K562 (cell line): ENCODE data around the gene NANS. TPM values are rescaled to one million over a fixed set of nuclear protein-coding genes. Genes with fewer than 3 reads are reported as not detected.

ENCODE experiments used
- ARNT ChIP-seq, 2 experiments: fragments of 450-650 bp; IDR thresholded peaks; 2 replicates each; pipeline ENCODE4 v1.6.1; 2016; ENCODE audit warnings: mild to moderate bottlenecking in 1 of 2
- ATF1 ChIP-seq, 2 experiments: fragments of 450-650 bp in 1 of 2; IDR thresholded peaks; 2 replicates each; pipeline ENCODE4 v1.6.1; 2016; ENCODE audit warnings: missing compliant biosample characterization in 1 of 2, missing genetic modification characterization in 1 of 2
- NR3C1 ChIP-seq: sonication (generic); formaldehyde crosslinking; IDR thresholded peaks from 2 replicates; pipeline ENCODE4 v1.8.1; 2022; ENCODE audit warnings: missing genetic modification reagents
- POLR2AphosphoS5 ChIP-seq: IDR thresholded peaks from 2 replicates; pipeline ENCODE4 v1.6.1; 2011; ENCODE audit warnings: mild to moderate bottlenecking, low read depth, low read length, moderate library complexity; ENCODE audit not compliant: control insufficient read depth, insufficient read depth
- RUNX1 ChIP-seq: sonication (generic); IDR thresholded peaks from 2 replicates; pipeline ENCODE4 v1.6.1; 2016; ENCODE audit warnings: antibody characterized with exemption, low read depth
- SOX6 ChIP-seq: fragments of 450-650 bp; IDR thresholded peaks from 2 replicates; pipeline ENCODE4 v1.6.1; 2014; ENCODE audit warnings: mild to moderate bottlenecking
- SUPT5H ChIP-seq: fragments of 450-650 bp; IDR thresholded peaks from 2 replicates; pipeline ENCODE4 v1.6.1; 2016
- TBP ChIP-seq: optimal IDR thresholded peaks from 2 replicates; pipeline ENCODE3; 2011; ENCODE audit warnings: low read depth, low read length, improper control_type of control experiment
- polyA plus RNA-seq, 8 experiments: library from polyadenylated mRNA; depleted of rRNA in 4 of 8; stranded (reverse) in 5 of 8; unstranded in 3 of 8; fragments of >200 nt; fragmentation: Nextera tagmentation in 2 of 8; fragmentation: Illumina TruSeq in 1 of 8; extraction: Ambion mirVana in 2 of 8; extraction: Trizol in 1 of 8; gene quantifications; 2 replicates each; pipeline versions ENCODE4 v1.2.1 to v1.2.3, GENCODE V29; 2011 to 2014; ENCODE audit warnings: inconsistent platforms in 1 of 8, missing spikeins in 1 of 8
- total RNA-seq, 7 experiments: library from RNA; depleted of rRNA in 6 of 7; stranded (reverse); fragments of >200 nt in 6 of 7; fragmentation: Illumina TruSeq in 2 of 7; extraction: Trizol in 2 of 7; gene quantifications; 2 replicates each; pipeline versions ENCODE4 v1.2.1 to v1.2.3, GENCODE V29; 2011 to 2021; ENCODE audit warnings: low replicate concordance in 1 of 7
- TF ChIP-seq, protein P1 (sequence below), 2 experiments: fragments of 450-650 bp; conservative IDR thresholded peaks; 2 replicates each; pipeline ENCODE4 v1.6.1; 2017; ENCODE audit warnings: mild to moderate bottlenecking in 2 of 2, moderate library complexity in 2 of 2
- TF ChIP-seq, protein P2 (sequence below), 3 experiments: fragments of 200-800 bp in 1 of 3; fragments of 250-450 bp in 1 of 3; fragments of 450-650 bp in 1 of 3; sonication (Bioruptor Pico) in 1 of 3; sonication (Bioruptor generic) in 1 of 3; formaldehyde crosslinking in 1 of 3; IDR thresholded peaks; 2 replicates each; pipeline versions ENCODE4 v1.6.1 to v1.8.0; 2016 to 2022; ENCODE audit warnings: mild to moderate bottlenecking in 2 of 3, missing genetic modification characterization in 2 of 3, missing compliant biosample characterization in 1 of 3, moderate library complexity in 1 of 3
- TF ChIP-seq, protein P3 (sequence below): fragments of 450-650 bp; IDR thresholded peaks from 2 replicates; pipeline ENCODE4 v1.6.1; 2016; ENCODE audit warnings: borderline replicate concordance
- TF ChIP-seq, protein P4 (sequence below): sonication (generic); formaldehyde crosslinking; IDR thresholded peaks from 2 replicates; pipeline ENCODE4 v1.8.0; 2022; ENCODE audit warnings: mild to moderate bottlenecking, missing genetic modification reagents

NANS gene
- total and polyA plus RNA-seq, 9 of the 15 experiments (the other 6 are each of a cell fraction or from before 2014, with no cell fraction given), result 37.1 to 181 (median 137) TPM

DNA sequence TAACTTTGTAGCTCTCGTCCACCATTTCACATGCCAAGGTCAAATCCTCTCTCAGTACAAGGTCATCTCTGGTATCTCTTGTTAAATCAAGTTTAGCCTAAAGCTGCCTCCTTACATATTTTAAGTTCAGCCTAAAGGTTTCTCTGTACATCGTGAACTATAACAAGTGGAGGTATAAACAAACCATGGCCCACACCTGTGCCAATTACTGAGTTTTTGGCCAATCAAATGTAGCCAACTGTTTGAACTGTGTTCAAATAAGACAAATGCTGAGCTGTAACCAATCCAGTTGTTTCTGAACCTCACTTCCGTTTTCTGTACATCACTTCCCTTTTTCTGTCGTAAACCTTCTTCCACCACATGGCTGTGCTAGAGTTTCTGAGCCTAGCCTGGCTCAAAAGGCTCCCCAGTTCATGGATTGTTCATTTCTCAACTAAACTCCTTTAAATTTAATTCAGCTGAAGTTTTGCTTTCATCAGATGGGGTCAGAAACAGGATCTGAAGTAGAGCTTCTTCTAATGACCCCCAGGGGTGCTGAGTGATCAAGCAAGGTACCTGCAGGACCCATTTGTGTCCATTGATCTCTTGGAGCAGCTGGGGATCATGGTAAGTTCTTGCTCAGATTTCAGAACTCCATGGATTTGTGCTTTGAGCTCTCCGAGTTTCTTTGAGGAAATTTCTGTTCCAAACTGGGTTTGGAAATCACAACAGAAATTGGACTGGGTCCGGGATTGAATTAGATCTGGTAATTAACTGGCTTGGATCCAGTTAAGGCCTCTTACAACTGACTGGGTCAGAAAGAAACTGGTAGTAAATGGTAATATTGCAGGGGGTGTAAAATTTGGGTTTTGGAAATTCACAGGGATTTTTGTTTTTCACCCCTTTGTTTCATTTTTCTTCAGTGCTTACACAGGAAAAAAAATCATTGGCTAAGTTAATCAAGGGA, 11.0 kb upstream of the NANS start (continued):
- TF ChIP-seq TBP (peak; percentile 53), POLR2AphosphoS5 (peak; percentile 94), ATF1 (CRISPR knock-in tag; IDR thresholded peaks at IDR 0.05) (no peak), ATF1 (tag; IDR thresholded peaks at IDR 0.05) (peak; percentile 90), NR3C1 (CRISPR knock-in tag) (no peak), ARNT (IDR thresholded peaks at IDR 0.05) (peak in 1 of 2 experiments; percentile 16; a peak in 1 of 4 replicates), SOX6 (no peak), SUPT5H (peak; percentile 91), RUNX1 (no peak)
- TF ChIP-seq, protein P1, sequence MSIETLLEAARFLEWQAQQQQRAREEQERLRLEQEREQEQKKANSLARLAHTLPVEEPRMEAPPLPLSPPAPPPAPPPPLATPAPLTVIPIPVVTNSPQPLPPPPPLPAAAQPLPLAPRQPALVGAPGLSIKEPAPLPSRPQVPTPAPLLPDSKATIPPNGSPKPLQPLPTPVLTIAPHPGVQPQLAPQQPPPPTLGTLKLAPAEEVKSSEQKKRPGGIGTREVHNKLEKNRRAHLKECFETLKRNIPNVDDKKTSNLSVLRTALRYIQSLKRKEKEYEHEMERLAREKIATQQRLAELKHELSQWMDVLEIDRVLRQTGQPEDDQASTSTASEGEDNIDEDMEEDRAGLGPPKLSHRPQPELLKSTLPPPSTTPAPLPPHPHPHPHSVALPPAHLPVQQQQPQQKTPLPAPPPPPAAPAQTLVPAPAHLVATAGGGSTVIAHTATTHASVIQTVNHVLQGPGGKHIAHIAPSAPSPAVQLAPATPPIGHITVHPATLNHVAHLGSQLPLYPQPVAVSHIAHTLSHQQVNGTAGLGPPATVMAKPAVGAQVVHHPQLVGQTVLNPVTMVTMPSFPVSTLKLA (conservative IDR thresholded peaks at IDR 0.05), result peak; percentile 79 to 87
- TF ChIP-seq, protein P2, sequence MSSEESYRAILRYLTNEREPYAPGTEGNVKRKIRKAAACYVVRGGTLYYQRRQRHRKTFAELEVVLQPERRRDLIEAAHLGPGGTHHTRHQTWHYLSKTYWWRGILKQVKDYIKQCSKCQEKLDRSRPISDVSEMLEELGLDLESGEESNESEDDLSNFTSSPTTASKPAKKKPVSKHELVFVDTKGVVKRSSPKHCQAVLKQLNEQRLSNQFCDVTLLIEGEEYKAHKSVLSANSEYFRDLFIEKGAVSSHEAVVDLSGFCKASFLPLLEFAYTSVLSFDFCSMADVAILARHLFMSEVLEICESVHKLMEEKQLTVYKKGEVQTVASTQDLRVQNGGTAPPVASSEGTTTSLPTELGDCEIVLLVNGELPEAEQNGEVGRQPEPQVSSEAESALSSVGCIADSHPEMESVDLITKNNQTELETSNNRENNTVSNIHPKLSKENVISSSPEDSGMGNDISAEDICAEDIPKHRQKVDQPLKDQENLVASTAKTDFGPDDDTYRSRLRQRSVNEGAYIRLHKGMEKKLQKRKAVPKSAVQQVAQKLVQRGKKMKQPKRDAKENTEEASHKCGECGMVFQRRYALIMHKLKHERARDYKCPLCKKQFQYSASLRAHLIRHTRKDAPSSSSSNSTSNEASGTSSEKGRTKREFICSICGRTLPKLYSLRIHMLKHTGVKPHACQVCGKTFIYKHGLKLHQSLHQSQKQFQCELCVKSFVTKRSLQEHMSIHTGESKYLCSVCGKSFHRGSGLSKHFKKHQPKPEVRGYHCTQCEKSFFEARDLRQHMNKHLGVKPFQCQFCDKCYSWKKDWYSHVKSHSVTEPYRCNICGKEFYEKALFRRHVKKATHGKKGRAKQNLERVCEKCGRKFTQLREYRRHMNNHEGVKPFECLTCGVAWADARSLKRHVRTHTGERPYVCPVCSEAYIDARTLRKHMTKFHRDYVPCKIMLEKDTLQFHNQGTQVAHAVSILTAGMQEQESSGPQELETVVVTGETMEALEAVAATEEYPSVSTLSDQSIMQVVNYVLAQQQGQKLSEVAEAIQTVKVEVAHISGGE (CRISPR knock-in tag; IDR thresholded peaks at IDR 0.05), result peak in 1 of 3 experiments; percentile 72; a peak in 2 of 6 replicates
- TF ChIP-seq, protein P3, sequence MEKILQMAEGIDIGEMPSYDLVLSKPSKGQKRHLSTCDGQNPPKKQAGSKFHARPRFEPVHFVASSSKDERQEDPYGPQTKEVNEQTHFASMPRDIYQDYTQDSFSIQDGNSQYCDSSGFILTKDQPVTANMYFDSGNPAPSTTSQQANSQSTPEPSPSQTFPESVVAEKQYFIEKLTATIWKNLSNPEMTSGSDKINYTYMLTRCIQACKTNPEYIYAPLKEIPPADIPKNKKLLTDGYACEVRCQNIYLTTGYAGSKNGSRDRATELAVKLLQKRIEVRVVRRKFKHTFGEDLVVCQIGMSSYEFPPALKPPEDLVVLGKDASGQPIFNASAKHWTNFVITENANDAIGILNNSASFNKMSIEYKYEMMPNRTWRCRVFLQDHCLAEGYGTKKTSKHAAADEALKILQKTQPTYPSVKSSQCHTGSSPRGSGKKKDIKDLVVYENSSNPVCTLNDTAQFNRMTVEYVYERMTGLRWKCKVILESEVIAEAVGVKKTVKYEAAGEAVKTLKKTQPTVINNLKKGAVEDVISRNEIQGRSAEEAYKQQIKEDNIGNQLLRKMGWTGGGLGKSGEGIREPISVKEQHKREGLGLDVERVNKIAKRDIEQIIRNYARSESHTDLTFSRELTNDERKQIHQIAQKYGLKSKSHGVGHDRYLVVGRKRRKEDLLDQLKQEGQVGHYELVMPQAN, result peak; percentile 73; the same call in 1 of the 2 replicates
- TF ChIP-seq, protein P4, sequence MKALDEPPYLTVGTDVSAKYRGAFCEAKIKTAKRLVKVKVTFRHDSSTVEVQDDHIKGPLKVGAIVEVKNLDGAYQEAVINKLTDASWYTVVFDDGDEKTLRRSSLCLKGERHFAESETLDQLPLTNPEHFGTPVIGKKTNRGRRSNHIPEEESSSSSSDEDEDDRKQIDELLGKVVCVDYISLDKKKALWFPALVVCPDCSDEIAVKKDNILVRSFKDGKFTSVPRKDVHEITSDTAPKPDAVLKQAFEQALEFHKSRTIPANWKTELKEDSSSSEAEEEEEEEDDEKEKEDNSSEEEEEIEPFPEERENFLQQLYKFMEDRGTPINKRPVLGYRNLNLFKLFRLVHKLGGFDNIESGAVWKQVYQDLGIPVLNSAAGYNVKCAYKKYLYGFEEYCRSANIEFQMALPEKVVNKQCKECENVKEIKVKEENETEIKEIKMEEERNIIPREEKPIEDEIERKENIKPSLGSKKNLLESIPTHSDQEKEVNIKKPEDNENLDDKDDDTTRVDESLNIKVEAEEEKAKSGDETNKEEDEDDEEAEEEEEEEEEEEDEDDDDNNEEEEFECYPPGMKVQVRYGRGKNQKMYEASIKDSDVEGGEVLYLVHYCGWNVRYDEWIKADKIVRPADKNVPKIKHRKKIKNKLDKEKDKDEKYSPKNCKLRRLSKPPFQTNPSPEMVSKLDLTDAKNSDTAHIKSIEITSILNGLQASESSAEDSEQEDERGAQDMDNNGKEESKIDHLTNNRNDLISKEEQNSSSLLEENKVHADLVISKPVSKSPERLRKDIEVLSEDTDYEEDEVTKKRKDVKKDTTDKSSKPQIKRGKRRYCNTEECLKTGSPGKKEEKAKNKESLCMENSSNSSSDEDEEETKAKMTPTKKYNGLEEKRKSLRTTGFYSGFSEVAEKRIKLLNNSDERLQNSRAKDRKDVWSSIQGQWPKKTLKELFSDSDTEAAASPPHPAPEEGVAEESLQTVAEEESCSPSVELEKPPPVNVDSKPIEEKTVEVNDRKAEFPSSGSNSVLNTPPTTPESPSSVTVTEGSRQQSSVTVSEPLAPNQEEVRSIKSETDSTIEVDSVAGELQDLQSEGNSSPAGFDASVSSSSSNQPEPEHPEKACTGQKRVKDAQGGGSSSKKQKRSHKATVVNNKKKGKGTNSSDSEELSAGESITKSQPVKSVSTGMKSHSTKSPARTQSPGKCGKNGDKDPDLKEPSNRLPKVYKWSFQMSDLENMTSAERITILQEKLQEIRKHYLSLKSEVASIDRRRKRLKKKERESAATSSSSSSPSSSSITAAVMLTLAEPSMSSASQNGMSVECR (CRISPR knock-in tag), result peak; percentile 39; the same call in 1 of the 2 replicates
